H1 (cell line): ENCODE results near the gene AP5S1. TPM values are rescaled to one million over a fixed set of nuclear protein-coding genes. Genes with fewer than 3 reads are reported as not detected.

ENCODE experiments used
- CTCF ChIA-PET: fragments of 300-600 bp; sonication (Branson Sonifier 250); formaldehyde crosslinking; loops from one replicate; lab custom pipeline; 2021; ENCODE audit not compliant: partially characterized antibody; lab: Charles Lee
- POLR2A ChIA-PET: fragments of 300-600 bp; sonication (Branson Sonifier 250); formaldehyde crosslinking; loops from one replicate; lab custom pipeline; 2021; ENCODE audit warnings: inconsistent platforms; ENCODE audit not compliant: partially characterized antibody; lab: Charles Lee
- DNase-seq, 2 experiments: peaks; one replicate each; pipeline versions ENCODE4 v3.0.0 to v3.0.0-alpha.2; 2010 to 2022; ENCODE audit warnings: low spot score in 2 of 2, low read depth in 1 of 2, mixed read lengths in 1 of 2
- FAIRE-seq: peaks from 2 replicates; lab custom pipeline; 2011; peaks lifted over from hg19 to GRCh38; lab: Jason Lieb, UNC
- H2AFZ ChIP-seq: 2 replicates; pipeline ENCODE4 v1.8.1; 2012; ENCODE audit warnings: low read length, inconsistent platforms
- H2AK5ac ChIP-seq: 2 replicates; pipeline ENCODE4 v1.6.1; 2013; ENCODE audit warnings: low read depth, low read length
- H2BK120ac ChIP-seq: replicated peaks from 2 replicates; pipeline ENCODE3; 2013; ENCODE audit warnings: low read depth, low read length, inconsistent platforms
- H2BK12ac ChIP-seq: 2 replicates; pipeline ENCODE4 v1.6.1; 2013; ENCODE audit warnings: low read depth, low read length
- H2BK15ac ChIP-seq: 2 replicates; pipeline ENCODE4 v1.6.1; 2013; ENCODE audit warnings: low read length
- H2BK20ac ChIP-seq: 2 replicates; pipeline ENCODE4 v1.6.1; 2013; ENCODE audit warnings: low read length
- H2BK5ac ChIP-seq: 2 replicates; pipeline ENCODE4 v1.6.1; 2013; ENCODE audit warnings: low read depth, low read length
- H3K14ac ChIP-seq: 2 replicates; pipeline ENCODE4 v1.6.1; 2013; ENCODE audit warnings: inconsistent platforms; ENCODE audit not compliant: insufficient read length
- H3K18ac ChIP-seq: 2 replicates; pipeline ENCODE4 v1.6.1; 2013; ENCODE audit warnings: low read length; ENCODE audit errors: extremely low read depth
- H3K23ac ChIP-seq: 2 replicates; pipeline ENCODE4 v1.6.1; 2013; ENCODE audit warnings: inconsistent platforms; ENCODE audit not compliant: insufficient read length
- H3K23me2 ChIP-seq: 2 replicates; pipeline ENCODE4 v1.6.1; 2013; ENCODE audit warnings: low read depth, low read length
- H3K27ac ChIP-seq: 2 replicates; pipeline ENCODE4 v1.6.1; 2011; ENCODE audit warnings: low read depth, low read length, inconsistent platforms
- H3K27me3 ChIP-seq, 4 experiments: replicated peaks in 1 of 4; 1 replicate in 1 of 4; 2 replicates in 3 of 4; pipeline versions ENCODE4 v1.6.1 to v1.8.1; 2011 to 2013; ENCODE audit warnings: low read length in 3 of 4, mild to moderate bottlenecking in 3 of 4, inconsistent platforms in 2 of 4, mixed read lengths in 2 of 4, moderate library complexity in 1 of 4; ENCODE audit not compliant: control insufficient read depth in 3 of 4, insufficient read depth in 3 of 4; ENCODE audit errors: extremely low read depth in 1 of 4
- H3K36me3 ChIP-seq, 4 experiments: 2 replicates each; pipeline versions ENCODE4 v1.6.1 to v1.8.1; 2011 to 2013; ENCODE audit warnings: mild to moderate bottlenecking in 4 of 4, low read length in 3 of 4, moderate library complexity in 2 of 4, control low read depth in 1 of 4, inconsistent platforms in 1 of 4; ENCODE audit not compliant: insufficient read depth in 4 of 4, control insufficient read depth in 2 of 4
- H3K4ac ChIP-seq: replicated peaks from 2 replicates; pipeline ENCODE3; 2013; ENCODE audit warnings: low read length, low read depth, mixed read lengths, inconsistent platforms; ENCODE audit not compliant: insufficient read length
- H3K4me1 ChIP-seq, 4 experiments: replicated peaks in 1 of 4; 1 replicate in 1 of 4; 2 replicates in 3 of 4; pipeline versions ENCODE4 v1.6.1 to v1.8.1; 2011 to 2013; ENCODE audit warnings: low read length in 3 of 4, inconsistent platforms in 2 of 4, mixed read lengths in 1 of 4; ENCODE audit not compliant: insufficient read depth in 4 of 4, control insufficient read depth in 3 of 4
- H3K4me2 ChIP-seq, 2 experiments: 2 replicates each; pipeline versions ENCODE4 v1.6.1 to v1.8.1; 2011 to 2013; ENCODE audit warnings: low read depth in 2 of 2, low read length in 2 of 2, control low read depth in 1 of 2, inconsistent platforms in 1 of 2, mild to moderate bottlenecking in 1 of 2; ENCODE audit not compliant: insufficient read depth in 1 of 2
- H3K4me3 ChIP-seq, 4 experiments: fragments of 200-600, 300-600 bp in 1 of 4; sonication (generic), shearing (Covaris generic), sonication (Bioruptor Twin) in 1 of 4; 2 replicates each; pipeline versions ENCODE4 v1.5.1 to v1.8.1; 2011 to 2016; ENCODE audit warnings: low read length in 4 of 4, low read depth in 3 of 4, control low read depth in 2 of 4, inconsistent platforms in 2 of 4, mild to moderate bottlenecking in 2 of 4, mixed read lengths in 1 of 4, moderate library complexity in 1 of 4; ENCODE audit not compliant: insufficient read depth in 2 of 4; ENCODE audit errors: extremely low read depth in 1 of 4
- H3K56ac ChIP-seq: replicated peaks from 2 replicates; pipeline ENCODE3; 2013; ENCODE audit warnings: low read depth, mild to moderate bottlenecking, mixed read lengths, low read length, inconsistent platforms; ENCODE audit not compliant: insufficient read length
- H3K79me1 ChIP-seq: 2 replicates; pipeline ENCODE4 v1.6.1; 2013; ENCODE audit warnings: low read depth, low read length, control low read depth
- H3K79me2 ChIP-seq, 2 experiments: 2 replicates each; pipeline versions ENCODE4 v1.6.1 to v1.8.1; 2012 to 2013; ENCODE audit warnings: low read length in 2 of 2, mild to moderate bottlenecking in 2 of 2, inconsistent platforms in 1 of 2; ENCODE audit not compliant: insufficient read depth in 2 of 2, control insufficient read depth in 1 of 2
- H3K9ac ChIP-seq, 4 experiments: replicated peaks in 1 of 4; 1 replicate in 1 of 4; 2 replicates in 3 of 4; pipeline versions ENCODE4 v1.6.1 to v1.8.1; 2011 to 2013; ENCODE audit warnings: low read depth in 3 of 4, low read length in 3 of 4, control low read depth in 2 of 4, mild to moderate bottlenecking in 2 of 4, moderate library complexity in 2 of 4, inconsistent platforms in 1 of 4; ENCODE audit errors: extremely low read depth in 1 of 4
- H3K9me3 ChIP-seq, 2 experiments: 2 replicates each; pipeline versions ENCODE4 v1.6.1 to v1.8.1; 2012 to 2013; ENCODE audit warnings: mild to moderate bottlenecking in 2 of 2, moderate library complexity in 2 of 2, control low read depth in 1 of 2, inconsistent platforms in 1 of 2, low read depth in 1 of 2, low read length in 1 of 2, mixed read lengths in 1 of 2; ENCODE audit not compliant: insufficient read depth in 2 of 2
- H4K20me1 ChIP-seq, 2 experiments: replicated peaks in 1 of 2; 2 replicates each; pipeline versions ENCODE3 to v1.8.1; 2011 to 2013; ENCODE audit warnings: inconsistent platforms in 2 of 2, low read length in 2 of 2, mild to moderate bottlenecking in 1 of 2; ENCODE audit not compliant: insufficient read depth in 2 of 2, control insufficient read depth in 1 of 2
- H4K5ac ChIP-seq: 2 replicates; pipeline ENCODE4 v1.6.1; 2013; ENCODE audit warnings: low read length, low read depth, mixed read lengths, inconsistent platforms; ENCODE audit not compliant: insufficient read length
- H4K8ac ChIP-seq: 2 replicates; pipeline ENCODE4 v1.8.0; 2013; ENCODE audit warnings: mild to moderate bottlenecking, moderate library complexity, low read length, inconsistent platforms; ENCODE audit not compliant: insufficient read depth; ENCODE audit errors: extremely low read depth
- H4K91ac ChIP-seq: replicated peaks from 2 replicates; pipeline ENCODE3; 2013; ENCODE audit warnings: low read length, mixed read lengths, inconsistent platforms; ENCODE audit not compliant: insufficient read length
- ASH2L ChIP-seq: fragments of 200-600, 300-600 bp; sonication (generic); IDR thresholded peaks from one replicate; pipeline ENCODE4 v1.7.1; 2017; ENCODE audit warnings: low read length
- E2F6 ChIP-seq: IDR thresholded peaks from 2 replicates; pipeline ENCODE4 v1.6.1; 2012; ENCODE audit warnings: inconsistent platforms
- RBBP5 ChIP-seq: IDR thresholded peaks from 2 replicates; pipeline ENCODE4 v1.7.1; 2012; ENCODE audit warnings: low read depth, mild to moderate bottlenecking, inconsistent platforms, low read length, moderate library complexity, borderline replicate concordance
- SP4 ChIP-seq: IDR thresholded peaks from 2 replicates; pipeline ENCODE4 v1.6.1; 2012; ENCODE audit warnings: low read length, inconsistent platforms
- SRF ChIP-seq: IDR thresholded peaks from 2 replicates; pipeline ENCODE4 v1.6.1; 2011; ENCODE audit warnings: mild to moderate bottlenecking, low read depth, low read length, moderate library complexity
- WGBS, 2 experiments: shearing (Covaris generic) in 1 of 2; methylation state at CpG; one replicate each; pipeline versions ENCODE4 v1.1.6 to v1.1.7; 2013 to 2015; ENCODE audit warnings: low lambda C conversion rate in 2 of 2, mixed read lengths in 2 of 2, inconsistent platforms in 1 of 2, low coverage in 1 of 2, missing lambda C conversion rate in 1 of 2; ENCODE audit not compliant: insufficient replicate concordance in 2 of 2, insufficient coverage in 1 of 2, insufficient read length in 1 of 2; ENCODE audit errors: extremely low coverage in 1 of 2, missing lambda C conversion rate in 1 of 2; 5-methylcytosine and 5-hydroxymethylcytosine counted together
- polyA plus RNA-seq, 7 experiments: library from polyadenylated mRNA; depleted of rRNA in 3 of 7; stranded (reverse) in 5 of 7; unstranded in 2 of 7; fragments of >200 nt in 5 of 7; fragments of 200-250 nt in 2 of 7; gene quantifications; 1 replicate in 5 of 7; 2 replicates in 1 of 7; 4 replicates in 1 of 7; pipeline versions ENCODE4 v1.2.1 to v1.2.3, GENCODE V29; 2011 to 2013; ENCODE audit warnings: missing spikeins in 2 of 7, mixed read lengths in 2 of 7
- total RNA-seq: library from RNA; stranded (reverse); fragmentation: NEBNext Ultra II Directional; extraction: Animal tissue kit (Norgen Biotek cat#: 25700); gene quantifications from 2 replicates; pipeline ENCODE4 v1.2.1, GENCODE V29; 2021

AP5S1 gene
- total and polyA plus RNA-seq, 2 of the 8 experiments (the other 6 are each of a cell fraction or from before 2014, with no cell fraction given): 3.3 to 3.7 TPM

DNA sequence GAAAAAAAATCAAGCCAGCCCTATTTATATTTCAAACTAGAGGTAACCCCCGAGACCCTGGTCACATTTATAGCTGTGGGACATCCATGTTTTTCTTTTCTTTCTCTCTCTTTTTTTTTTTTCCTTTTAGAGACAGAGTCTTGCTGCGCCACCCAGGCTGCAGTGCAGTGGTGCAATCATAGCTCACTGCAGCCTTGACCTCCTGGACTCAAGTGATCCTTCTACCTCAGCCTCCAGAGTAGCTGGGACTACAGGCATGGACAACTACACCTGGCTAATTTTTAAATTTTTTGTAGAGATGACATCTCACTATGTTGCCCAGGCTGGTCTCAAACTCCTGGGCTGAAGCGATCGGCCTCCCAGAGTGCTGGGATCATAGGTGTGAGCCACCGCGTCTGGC lies 38.3 kb downstream of the AP5S1 start:
- H2BK15ac ChIP-seq: no peak overlapping the region
- H3K27me3 ChIP-seq: no peaks in the 10 kb centered on the region
- no peak overlapping the region for H2AFZ ChIP-seq
- peaks cover 8 to 28% (median 24%) of the 10 kb centered on the region in 4 experiments; a peak in 7 of 8 replicates for H3K36me3 ChIP-seq
- no peaks in the 10 kb centered on the region for H3K79me1 ChIP-seq
- H2BK12ac ChIP-seq: no peak overlapping the region
- POLR2A ChIA-PET: interaction anchor here (1.3 to 2.0 kb wide), 2 partner anchors 11 to 38 kb away, joined by 3 to 4 read pairs; partner anchors contain the start of gene AP5S1
- 90% methylated on average over 1 of the region's 6 CpGs; no CpG with 5 or more reads in 1 of the 2 experiments for WGBS, 2 experiments
- H4K8ac ChIP-seq: no peak overlapping the region
- no peak for FAIRE-seq
- no peak overlapping the region for H3K4ac ChIP-seq
- no peak overlapping the region for H2BK120ac ChIP-seq
- no peak overlapping the region for H3K56ac ChIP-seq
- no peak overlapping the region for H2BK5ac ChIP-seq
- no peak overlapping the region for H3K14ac ChIP-seq
- no peak overlapping the region for H3K18ac ChIP-seq
- CTCF ChIA-PET: interaction anchor here (0.6 to 6.4 kb wide), 3 partner anchors 8 to 1414 kb away, joined by 3 to 55 read pairs (median 3); no protein-coding TSS in a partner anchor
- H3K23ac ChIP-seq: no peak overlapping the region
- H3K4me2 ChIP-seq: no peak overlapping the region
- H3K9ac ChIP-seq: no peak overlapping the region
- H3K23me2 ChIP-seq: no peaks in the 10 kb centered on the region
- no peak for DNase-seq
- H3K27ac ChIP-seq: no peak overlapping the region
- TF ChIP-seq SP4: no peak
- TF ChIP-seq E2F6: no peak
- no peak for TF ChIP-seq SRF
- no peak for TF ChIP-seq RBBP5
- no peak for TF ChIP-seq ASH2L
- H4K5ac ChIP-seq: no peak overlapping the region
- no peak overlapping the region for H3K4me3 ChIP-seq
- no peak overlapping the region for H2AK5ac ChIP-seq
- no peak overlapping the region for H4K91ac ChIP-seq
- no peaks in the 10 kb centered on the region; a peak in 1 of 7 replicates for H3K4me1 ChIP-seq
- H2BK20ac ChIP-seq: no peak overlapping the region
- H3K9me3 ChIP-seq: no peaks in the 10 kb centered on the region; a peak in 1 of 4 replicates
- H3K79me2 ChIP-seq: no peaks in the 10 kb centered on the region
- peaks cover 3 to 9% of the 10 kb centered on the region in 2 experiments for H4K20me1 ChIP-seq
